Esophagus squamous epithelium (tissue), 4 donors: ENCODE measurements around the gene LDLRAD4.

Source experiments
- CTCF ChIP-seq, 6 experiments: fragments of 450-650 bp in 4 of 6; fragments of 200-600 bp in 2 of 6; sonication (generic) in 2 of 6; IDR thresholded peaks; one replicate each; pipeline ENCODE4 v1.5.1; 2016 to 2019; ENCODE audit warnings: antibody characterized with exemption in 6 of 6, mild to moderate bottlenecking in 4 of 6, moderate library complexity in 4 of 6
- POLR2A ChIP-seq, 4 donors: fragments of 450-650 bp; IDR thresholded peaks; one replicate each; pipeline ENCODE4 v1.6.1; 2017; ENCODE audit warnings: antibody characterized with exemption in 4 of 4, mild to moderate bottlenecking in 4 of 4, moderate library complexity in 3 of 4

GRCh38 chr18:13237641-13238040 lies 19.1 kb downstream of the LDLRAD4 start:
- no peak for TF ChIP-seq CTCF (IDR thresholded peaks at IDR 0.05)
- no peak for TF ChIP-seq POLR2A (IDR thresholded peaks at IDR 0.05)
